ENCODE results near the gene ANKRD22.

DNA sequence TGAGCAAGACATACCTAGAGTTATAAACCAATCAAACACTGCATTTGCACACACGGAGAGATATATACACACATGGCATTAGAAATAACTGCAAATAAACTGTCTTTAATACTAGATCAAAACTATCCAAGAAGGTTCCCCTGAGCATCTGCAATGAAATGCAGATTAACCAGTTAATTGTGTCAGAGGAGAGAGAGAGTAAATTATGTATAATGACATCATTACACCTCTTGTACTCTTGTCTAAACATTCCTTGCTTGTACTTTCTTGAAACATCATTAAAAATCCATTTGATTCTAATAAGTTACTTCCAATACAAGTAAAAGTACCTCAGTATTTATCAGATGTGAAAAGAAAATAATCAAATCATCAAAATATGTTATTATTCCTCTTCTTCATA lies 932 bp downstream of the ANKRD22 start:
- TF ChIP-seq POLR2A (IDR thresholded peaks at IDR 0.05) (no peak), POLR2AphosphoS5 (IDR thresholded peaks at IDR 0.05) (no peak), EP300 (IDR thresholded peaks at IDR 0.05) (no peak)
- TF ChIP-seq, protein P1, sequence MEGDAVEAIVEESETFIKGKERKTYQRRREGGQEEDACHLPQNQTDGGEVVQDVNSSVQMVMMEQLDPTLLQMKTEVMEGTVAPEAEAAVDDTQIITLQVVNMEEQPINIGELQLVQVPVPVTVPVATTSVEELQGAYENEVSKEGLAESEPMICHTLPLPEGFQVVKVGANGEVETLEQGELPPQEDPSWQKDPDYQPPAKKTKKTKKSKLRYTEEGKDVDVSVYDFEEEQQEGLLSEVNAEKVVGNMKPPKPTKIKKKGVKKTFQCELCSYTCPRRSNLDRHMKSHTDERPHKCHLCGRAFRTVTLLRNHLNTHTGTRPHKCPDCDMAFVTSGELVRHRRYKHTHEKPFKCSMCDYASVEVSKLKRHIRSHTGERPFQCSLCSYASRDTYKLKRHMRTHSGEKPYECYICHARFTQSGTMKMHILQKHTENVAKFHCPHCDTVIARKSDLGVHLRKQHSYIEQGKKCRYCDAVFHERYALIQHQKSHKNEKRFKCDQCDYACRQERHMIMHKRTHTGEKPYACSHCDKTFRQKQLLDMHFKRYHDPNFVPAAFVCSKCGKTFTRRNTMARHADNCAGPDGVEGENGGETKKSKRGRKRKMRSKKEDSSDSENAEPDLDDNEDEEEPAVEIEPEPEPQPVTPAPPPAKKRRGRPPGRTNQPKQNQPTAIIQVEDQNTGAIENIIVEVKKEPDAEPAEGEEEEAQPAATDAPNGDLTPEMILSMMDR (IDR thresholded peaks at IDR 0.05), result no peak

Data from gastroesophageal sphincter (tissue), 3 donors.